MCF 10A (cell line): ENCODE data around the gene RAD51B. TPM values are rescaled to one million over a fixed set of nuclear protein-coding genes. Genes with fewer than 3 reads are reported as not detected.

Experiments used
- BruUV-seq: library from RNA; stranded (reverse); fragments of 400-500 nt; replicated peaks from 2 replicates; lab custom pipeline; 2021; lab: Mats Ljungman, UMichigan
- CTCF ChIA-PET: fragments of 300-600 bp; sonication (Branson Sonifier 250); formaldehyde crosslinking; extraction: SDS; loops from one replicate; lab custom pipeline; 2021; ENCODE audit warnings: antibody characterized with exemption, inconsistent platforms; lab: Yijun Ruan, JAX
- POLR2A ChIA-PET: fragments of 300-600, 350-650 bp; sonication (Branson Sonifier 250); formaldehyde crosslinking; extraction: SDS; loops from one replicate; lab custom pipeline; 2020; ENCODE audit warnings: antibody characterized with exemption, inconsistent platforms; lab: Yijun Ruan, JAX
- DNase-seq: peaks from one replicate; pipeline ENCODE4 v3.0.0-alpha.2; 2018; ENCODE audit not compliant: unreplicated experiment
- H3K27ac Mint-ChIP-seq: one replicate; pipeline ENCODE4 v1.8.0; 2022; ENCODE audit warnings: mild to moderate bottlenecking, low read depth, mixed read lengths; ENCODE audit not compliant: unreplicated experiment
- H3K27me3 Mint-ChIP-seq: one replicate; pipeline ENCODE4 v1.8.0; 2022; ENCODE audit warnings: mixed read lengths; ENCODE audit not compliant: insufficient read depth, unreplicated experiment
- H3K36me3 Mint-ChIP-seq: one replicate; pipeline ENCODE4 v1.8.0; 2022; ENCODE audit warnings: mild to moderate bottlenecking, moderate library complexity, mixed read lengths; ENCODE audit not compliant: insufficient read depth, unreplicated experiment
- H3K4me1 Mint-ChIP-seq: one replicate; pipeline ENCODE4 v1.8.0; 2022; ENCODE audit warnings: mixed read lengths; ENCODE audit not compliant: insufficient read depth, unreplicated experiment
- H3K4me3 Mint-ChIP-seq: one replicate; pipeline ENCODE4 v1.8.0; 2022; ENCODE audit warnings: mild to moderate bottlenecking, moderate library complexity, mixed read lengths; ENCODE audit not compliant: unreplicated experiment
- H3K9me3 Mint-ChIP-seq: one replicate; pipeline ENCODE4 v1.8.0; 2022; ENCODE audit warnings: mixed read lengths; ENCODE audit not compliant: unreplicated experiment
- CTCF ChIP-seq: fragments of 200-600 bp; IDR thresholded peaks from one replicate; pipeline ENCODE4 v1.8.0; 2022; ENCODE audit warnings: antibody characterized with exemption, mild to moderate bottlenecking; ENCODE audit not compliant: unreplicated experiment
- intact Hi-C: fragments of 100-400 bp; cut with micrococcal nuclease; formaldehyde crosslinking; loops from 2 replicates; pipeline ENCODE4 v1.14.1; 2022
- total RNA-seq: library from RNA; stranded (reverse); gene quantifications from 2 replicates; pipeline ENCODE4 v1.2.3, GENCODE V29; 2022

Gene RAD51B
- total RNA-seq, 1 experiment from 2014 or later: 14.6 TPM

- no peak for TF ChIP-seq CTCF
- Mint-ChIP-seq H3K4me1 (peaks cover 37% of the 10 kb centered on the region), H3K4me3 (no peak overlapping the region), H3K27ac (peak overlapping the region; percentile 92), H3K9me3 (peaks cover 7% of the 10 kb centered on the region), H3K36me3 (peaks cover 9% of the 10 kb centered on the region), H3K27me3 (no peaks in the 10 kb centered on the region)
- intact Hi-C loops: no loop called here
- no peak for DNase-seq
- POLR2A ChIA-PET: interaction anchor here (0.9 to 4.1 kb wide), 7 partner anchors 10 to 536 kb away, joined by 3 to 16 read pairs (median 10); partner anchors contain the start of gene ZFP36L1
- CTCF ChIA-PET: no interaction called here
- BruUV-seq: no TSS peak
These were observed 658.0 kb downstream of the RAD51B start for GRCh38 chr14:68477461-68478085.

- H3K9me3 Mint-ChIP-seq: peaks cover under 1% of the 10 kb centered on the region
- ChIA-PET CTCF (no interaction called here), POLR2A (interaction anchor here (0.8 to 1.6 kb wide), 2 partner anchors 13 to 35 kb away, joined by 3 to 5 read pairs; no protein-coding TSS in a partner anchor)
- no peak for DNase-seq
- BruUV-seq: no TSS peak
- TF ChIP-seq CTCF: no peak
- peaks cover 21% of the 10 kb centered on the region for H3K4me1 Mint-ChIP-seq
- H3K27ac Mint-ChIP-seq: no peak overlapping the region
- no peaks in the 10 kb centered on the region for H3K27me3 Mint-ChIP-seq
- H3K36me3 Mint-ChIP-seq: peaks cover 9% of the 10 kb centered on the region
- no peak overlapping the region for H3K4me3 Mint-ChIP-seq
- intact Hi-C loops: no loop called here
These were observed 659.7 kb downstream of the RAD51B start for GRCh38 chr14:68479247-68479646.

GRCh38 chr14:68482018-68482417 is 662.4 kb downstream of the RAD51B start:
- no peak for DNase-seq
- ChIA-PET POLR2A (no interaction called here), CTCF (no interaction called here)

More at GRCh38 chr14:68482018-68482417, 662.4 kb downstream of the RAD51B start:
- no TSS peak for BruUV-seq
- Mint-ChIP-seq H3K9me3 (no peaks in the 10 kb centered on the region), H3K36me3 (peaks cover 9% of the 10 kb centered on the region), H3K27me3 (no peaks in the 10 kb centered on the region), H3K4me3 (no peak overlapping the region), H3K27ac (no peak overlapping the region), H3K4me1 (peaks cover 6% of the 10 kb centered on the region)
- intact Hi-C loops: no loop called here
- TF ChIP-seq CTCF: no peak
